GM21786 (cell line): ENCODE measurements around the gene RPL7A.

Experiments used
- ATAC-seq: cut with Tn5 transposase; IDR thresholded peaks from one replicate; pipeline ENCODE4 v1.9.1; 2021; ENCODE audit not compliant: unreplicated experiment

The RPL7A gene

GRCh38 chr9:133347515-133347984 is 468 bp upstream of the RPL7A start:
- ATAC-seq: peak; percentile 30

GRCh38 chr9:133348718-133349573 is 928 bp downstream of the RPL7A start:
- no peak for ATAC-seq

- no peak for ATAC-seq
These were observed 2.1 kb downstream of the RPL7A start for GRCh38 chr9:133349965-133350616.

- ATAC-seq: no peak
These were observed 3.5 kb downstream of the RPL7A start for GRCh38 chr9:133351526-133351907.

GRCh38 chr9:133351908-133352634 is 4.1 kb downstream of the RPL7A start:
- no peak for ATAC-seq

GRCh38 chr9:133352635-133353340 is 4.8 kb downstream of the RPL7A start:
- ATAC-seq: no peak

GRCh38 chr9:133353548-133353947 is 5.5 kb downstream of the RPL7A start:
- ATAC-seq: no peak

- no peak for ATAC-seq
These were observed 6.7 kb downstream of the RPL7A start for GRCh38 chr9:133354766-133355165.

- peak; percentile 35 for ATAC-seq
These were observed 7.9 kb downstream of the RPL7A start for GRCh38 chr9:133355881-133356357.

- ATAC-seq: peak; percentile 69
These were observed 8.5 kb downstream of the RPL7A start, which contains the start of the genes SURF1 and SURF2 for GRCh38 chr9:133356391-133357091. Gene SURF1 (minus strand): TSS chr9:133356487. CDS start chr9:133356453, 34 bp downstream. Gene SURF2 (plus strand): TSS chr9:133356550. CDS start chr9:133356593, 43 bp downstream.

- ATAC-seq: no peak
These were observed 9.6 kb downstream of the RPL7A start for GRCh38 chr9:133357656-133358055.

- no peak for ATAC-seq
These were observed 11.6 kb downstream of the RPL7A start for GRCh38 chr9:133359399-133360175.

- ATAC-seq: no peak
These were observed 12.7 kb downstream of the RPL7A start for GRCh38 chr9:133360400-133361393.

GRCh38 chr9:133361507-133362092 is 13.6 kb downstream of the RPL7A start:
- ATAC-seq: no peak

GRCh38 chr9:133362359-133363044 is 14.5 kb downstream of the RPL7A start:
- ATAC-seq: no peak

- no peak for ATAC-seq
These were observed 18.4 kb downstream of the RPL7A start for GRCh38 chr9:133366435-133366834.

GRCh38 chr9:133367221-133367620 is 19.2 kb downstream of the RPL7A start:
- ATAC-seq: no peak
